Sigmoid colon (tissue), 4 donors: Measurements from ENCODE around the gene HMGCL.

Experiments used
- EP300 ChIP-seq, 4 donors: sonication (generic); formaldehyde crosslinking; IDR thresholded peaks; one replicate each; pipeline ENCODE4 v1.6.1; 2017; ENCODE audit warnings: antibody characterized with exemption in 4 of 4
- POLR2A ChIP-seq, 2 donors: fragments of 450-650 bp; IDR thresholded peaks; one replicate each; pipeline ENCODE4 v1.6.1; 2016; ENCODE audit warnings: antibody characterized with exemption in 2 of 2, mild to moderate bottlenecking in 2 of 2, moderate library complexity in 2 of 2
- POLR2AphosphoS5 ChIP-seq, 4 donors: sonication (generic); formaldehyde crosslinking; IDR thresholded peaks; one replicate each; pipeline ENCODE4 v1.6.1; 2017; ENCODE audit warnings: antibody characterized with exemption in 4 of 4
- TF ChIP-seq, protein P1 (sequence below), 4 experiments: fragments of 450-650 bp in 3 of 4; fragments of 200-600 bp in 1 of 4; IDR thresholded peaks; one replicate each; pipeline ENCODE4 v1.5.1; 2016 to 2019; ENCODE audit warnings: antibody characterized with exemption in 4 of 4, mild to moderate bottlenecking in 3 of 4, moderate library complexity in 2 of 4

DNA sequence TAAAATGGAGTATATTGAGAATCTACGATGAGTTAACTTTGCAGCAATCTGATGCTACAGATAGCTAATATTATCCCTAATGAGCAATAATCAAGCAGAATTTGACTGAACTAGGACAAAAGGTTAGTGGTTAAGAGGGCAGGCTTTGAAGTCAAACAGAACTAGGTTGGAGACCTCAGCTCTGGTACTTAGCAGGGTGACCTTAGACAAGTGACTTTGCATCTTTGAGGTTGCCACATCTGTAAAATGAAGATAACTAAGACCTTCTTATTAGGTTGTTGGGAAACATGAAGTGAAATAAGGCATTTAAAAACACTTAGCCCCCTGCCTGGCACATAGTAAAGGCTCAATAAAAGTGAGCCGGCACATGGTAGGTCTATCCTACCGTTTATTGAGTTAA, 47.2 kb upstream of the HMGCL start:
- TF ChIP-seq, protein P1, sequence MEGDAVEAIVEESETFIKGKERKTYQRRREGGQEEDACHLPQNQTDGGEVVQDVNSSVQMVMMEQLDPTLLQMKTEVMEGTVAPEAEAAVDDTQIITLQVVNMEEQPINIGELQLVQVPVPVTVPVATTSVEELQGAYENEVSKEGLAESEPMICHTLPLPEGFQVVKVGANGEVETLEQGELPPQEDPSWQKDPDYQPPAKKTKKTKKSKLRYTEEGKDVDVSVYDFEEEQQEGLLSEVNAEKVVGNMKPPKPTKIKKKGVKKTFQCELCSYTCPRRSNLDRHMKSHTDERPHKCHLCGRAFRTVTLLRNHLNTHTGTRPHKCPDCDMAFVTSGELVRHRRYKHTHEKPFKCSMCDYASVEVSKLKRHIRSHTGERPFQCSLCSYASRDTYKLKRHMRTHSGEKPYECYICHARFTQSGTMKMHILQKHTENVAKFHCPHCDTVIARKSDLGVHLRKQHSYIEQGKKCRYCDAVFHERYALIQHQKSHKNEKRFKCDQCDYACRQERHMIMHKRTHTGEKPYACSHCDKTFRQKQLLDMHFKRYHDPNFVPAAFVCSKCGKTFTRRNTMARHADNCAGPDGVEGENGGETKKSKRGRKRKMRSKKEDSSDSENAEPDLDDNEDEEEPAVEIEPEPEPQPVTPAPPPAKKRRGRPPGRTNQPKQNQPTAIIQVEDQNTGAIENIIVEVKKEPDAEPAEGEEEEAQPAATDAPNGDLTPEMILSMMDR (IDR thresholded peaks at IDR 0.05) = no peak
- no peak for TF ChIP-seq EP300 (IDR thresholded peaks at IDR 0.05)
- no peak for TF ChIP-seq POLR2AphosphoS5 (IDR thresholded peaks at IDR 0.05)
- no peak for TF ChIP-seq POLR2A (IDR thresholded peaks at IDR 0.05)
